ENCODE measurements around the gene SLC22A4. TPM values are rescaled to one million over a fixed set of nuclear protein-coding genes. Genes with fewer than 3 reads are reported as not detected.

Gene SLC22A4
- total RNA-seq = 5.4 TPM
- long read RNA-seq, transcript SLC22A4-201 (10 exons, 2,201 nt) = major isoform, 6 of 15 reads
- long read RNA-seq, partial matches to known transcripts = 0 of 15 reads
- long read RNA-seq, other reads (novel, unspliced or antisense) = 9 of 15 reads

DNA sequence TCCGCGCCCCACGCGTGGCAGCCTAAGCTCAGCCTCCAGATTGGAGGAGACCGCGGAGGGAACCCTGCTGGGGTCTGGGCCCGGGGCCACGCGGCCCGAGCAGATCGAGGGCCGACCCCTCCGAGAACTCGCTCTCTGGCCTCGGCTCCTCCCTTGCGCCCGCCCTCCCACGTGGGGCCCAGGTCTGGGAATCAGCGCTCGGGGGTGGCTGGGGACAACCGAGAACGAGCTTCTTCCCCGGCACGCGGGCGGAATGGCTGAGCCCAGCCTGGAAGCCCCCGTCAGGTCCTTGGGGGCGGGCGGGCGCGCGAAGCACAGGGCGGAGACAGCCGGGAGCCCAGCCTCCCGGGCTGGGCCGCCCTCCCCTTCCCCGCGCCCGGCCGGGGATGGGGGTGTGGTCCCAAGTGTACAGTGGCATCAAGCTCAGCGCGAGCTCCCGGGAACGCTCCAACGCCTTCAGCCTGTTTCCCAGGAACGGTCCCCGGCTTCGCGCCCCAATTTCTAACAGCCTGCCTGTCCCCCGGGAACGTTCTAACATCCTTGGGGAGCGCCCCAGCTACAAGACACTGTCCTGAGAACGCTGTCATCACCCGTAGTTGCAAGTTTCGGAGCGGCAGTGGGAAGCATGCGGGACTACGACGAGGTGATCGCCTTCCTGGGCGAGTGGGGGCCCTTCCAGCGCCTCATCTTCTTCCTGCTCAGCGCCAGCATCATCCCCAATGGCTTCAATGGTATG lies at the start of gene SLC22A4:
TSS of gene SLC22A4 (plus strand) at position 403 of the 736 bp plus-strand sequence. CDS start at position 626, 223 bp downstream.
- DNase-seq (ENCODE audit: low spot score) = peak; percentile 96

DNA sequence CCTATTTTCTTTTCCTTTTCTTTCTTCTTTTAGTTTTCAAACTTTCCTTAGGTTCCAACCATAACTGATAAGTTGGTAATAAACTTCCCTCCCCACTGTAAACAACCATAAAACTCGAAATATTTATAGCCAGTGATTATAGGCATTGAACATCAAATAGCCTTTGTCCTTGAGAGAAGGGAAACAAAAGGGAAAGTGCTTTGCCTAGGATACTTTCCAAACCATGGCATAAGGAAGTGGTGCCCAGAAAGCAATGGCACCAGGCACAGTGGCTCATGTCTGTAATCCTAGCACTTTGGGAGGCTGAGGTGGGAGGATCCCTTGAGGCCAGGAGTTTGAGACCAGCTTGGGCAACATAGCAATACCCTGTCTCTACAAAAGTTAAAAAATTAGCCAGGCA lies 48.6 kb upstream of the SLC22A4 start:
- DNase-seq (ENCODE audit: low spot score) = no peak

DNA sequence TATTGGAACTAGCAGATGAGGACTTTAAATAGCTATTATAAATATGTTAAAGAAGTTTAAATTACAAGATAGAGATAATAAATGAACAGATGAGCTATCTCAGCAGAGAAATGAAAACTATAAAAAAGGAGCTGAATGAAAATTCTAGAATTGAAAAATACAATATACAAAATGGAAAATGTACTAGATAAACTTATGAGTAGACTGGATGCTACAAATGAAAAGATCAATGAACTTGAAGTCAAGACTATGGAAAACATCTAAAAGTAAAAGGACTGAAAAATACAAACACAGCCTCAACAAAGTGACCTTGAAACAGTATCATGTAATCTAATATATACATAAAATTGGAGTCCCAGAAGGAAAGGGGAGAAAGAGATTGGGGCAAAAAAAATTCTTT lies 47.4 kb upstream of the SLC22A4 start:
- no peak for DNase-seq (ENCODE audit: low spot score)

DNA sequence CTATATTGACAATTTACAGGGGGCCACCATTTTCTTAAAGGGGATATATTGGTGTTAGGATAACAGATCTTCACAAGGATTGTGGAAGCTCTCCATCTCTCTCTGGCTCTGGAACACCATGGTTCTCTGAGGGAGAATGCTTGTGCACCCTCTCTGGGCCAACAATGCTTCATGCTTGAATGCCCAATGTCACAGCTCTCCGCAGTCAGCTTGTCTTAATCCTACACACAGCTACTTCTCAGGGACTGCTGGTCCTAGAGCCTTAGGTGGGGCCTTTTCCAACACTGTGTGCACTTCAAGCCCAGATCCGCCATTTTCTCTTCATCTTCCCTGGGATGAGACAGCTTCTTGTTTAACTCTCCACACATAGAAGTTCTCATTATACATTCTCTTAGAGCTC lies 43.6 kb upstream of the SLC22A4 start:
- peak; percentile 8 for DNase-seq (ENCODE audit: low spot score)

DNA sequence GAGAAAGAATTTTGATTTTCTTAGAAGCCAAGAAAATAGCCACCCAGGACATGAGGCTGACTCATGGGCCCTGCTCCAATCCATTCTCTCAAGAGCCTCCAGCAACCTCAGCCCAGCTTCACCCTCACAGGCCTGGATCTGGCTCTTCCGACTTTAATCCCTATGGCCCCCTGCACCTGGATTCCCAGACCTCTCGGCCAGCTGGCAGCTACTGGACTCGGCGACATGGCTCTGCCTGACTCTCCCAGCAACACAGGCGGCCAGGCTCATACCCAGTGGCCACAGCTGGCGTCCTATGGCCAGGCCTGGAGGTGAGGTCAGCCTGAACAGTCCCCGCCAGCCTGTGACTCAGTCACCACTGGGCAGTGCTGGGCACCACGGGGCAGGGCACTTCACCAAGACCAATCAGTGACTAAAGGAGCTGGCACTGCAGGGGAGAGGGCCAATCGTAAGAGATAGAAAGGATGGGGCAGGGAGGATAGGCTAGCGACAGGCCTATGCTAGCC lies 42.9 kb upstream of the SLC22A4 start:
- DNase-seq (ENCODE audit: low spot score) = peak; percentile 45

DNA sequence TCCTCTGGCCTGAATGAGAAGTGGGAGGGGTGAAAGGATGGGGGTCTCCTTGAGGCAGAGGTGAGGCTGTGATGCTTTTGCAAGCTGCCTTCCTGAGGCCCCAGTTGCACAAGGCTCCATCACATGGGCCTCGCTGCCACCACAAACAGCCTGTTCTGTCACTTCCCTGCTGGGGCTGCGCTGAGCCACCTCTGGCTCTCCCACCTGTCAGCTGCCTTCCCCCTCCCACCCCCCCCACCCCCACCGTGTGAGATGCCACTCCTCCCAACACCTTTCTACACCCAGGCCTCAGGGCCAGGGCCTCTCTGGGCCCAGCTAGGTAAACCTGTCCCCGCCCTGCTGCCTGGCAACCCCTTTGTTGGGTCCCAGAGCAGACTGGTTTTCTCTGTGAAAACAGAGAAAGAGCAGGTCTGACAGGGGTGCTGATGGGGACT lies 41.2 kb upstream of the SLC22A4 start:
- peak; percentile 78 for DNase-seq (ENCODE audit: low spot score)

DNA sequence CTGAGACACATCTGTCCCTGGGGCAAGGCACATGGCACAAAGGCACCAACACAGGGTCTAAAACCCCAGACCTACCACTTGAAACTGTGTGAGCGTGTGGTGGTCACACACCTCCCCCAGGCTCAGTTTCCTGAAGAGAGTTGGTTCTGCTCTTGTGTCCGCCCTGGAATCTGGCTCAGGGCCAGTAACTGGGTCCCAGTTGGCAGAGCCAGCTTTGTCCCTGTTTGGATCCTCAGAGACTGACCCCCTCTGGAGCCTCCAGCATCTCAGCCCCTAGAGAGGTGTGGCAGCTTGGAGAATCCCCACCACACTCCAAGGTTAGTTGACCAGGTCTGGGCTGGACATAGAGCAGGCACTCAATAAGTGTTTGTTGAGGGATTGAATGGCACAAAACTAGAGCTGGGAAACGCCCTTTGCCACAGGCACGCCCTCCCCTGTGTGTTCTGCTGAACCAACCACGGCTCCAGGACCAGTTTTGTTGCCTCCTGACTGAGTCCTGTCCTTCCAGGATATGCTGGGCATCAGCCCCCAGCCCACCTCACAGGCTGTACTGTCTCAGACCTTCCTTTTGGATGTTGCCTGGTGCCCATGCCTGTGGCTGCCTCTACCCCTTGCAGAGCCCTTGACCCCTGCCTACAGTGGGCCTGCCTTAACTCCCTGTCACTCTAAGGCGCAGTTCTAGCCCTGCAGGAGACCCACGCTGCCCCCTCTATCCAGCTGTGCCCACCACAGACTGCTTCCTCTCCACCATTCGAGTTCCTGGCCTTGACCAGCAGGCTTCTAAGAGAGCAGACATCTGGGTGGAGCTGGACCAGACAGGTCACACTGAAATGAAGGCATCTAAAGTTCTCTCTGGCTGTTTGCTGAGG lies 40.5 kb upstream of the SLC22A4 start:
- DNase-seq (ENCODE audit: low spot score) = peak; percentile 74

DNA sequence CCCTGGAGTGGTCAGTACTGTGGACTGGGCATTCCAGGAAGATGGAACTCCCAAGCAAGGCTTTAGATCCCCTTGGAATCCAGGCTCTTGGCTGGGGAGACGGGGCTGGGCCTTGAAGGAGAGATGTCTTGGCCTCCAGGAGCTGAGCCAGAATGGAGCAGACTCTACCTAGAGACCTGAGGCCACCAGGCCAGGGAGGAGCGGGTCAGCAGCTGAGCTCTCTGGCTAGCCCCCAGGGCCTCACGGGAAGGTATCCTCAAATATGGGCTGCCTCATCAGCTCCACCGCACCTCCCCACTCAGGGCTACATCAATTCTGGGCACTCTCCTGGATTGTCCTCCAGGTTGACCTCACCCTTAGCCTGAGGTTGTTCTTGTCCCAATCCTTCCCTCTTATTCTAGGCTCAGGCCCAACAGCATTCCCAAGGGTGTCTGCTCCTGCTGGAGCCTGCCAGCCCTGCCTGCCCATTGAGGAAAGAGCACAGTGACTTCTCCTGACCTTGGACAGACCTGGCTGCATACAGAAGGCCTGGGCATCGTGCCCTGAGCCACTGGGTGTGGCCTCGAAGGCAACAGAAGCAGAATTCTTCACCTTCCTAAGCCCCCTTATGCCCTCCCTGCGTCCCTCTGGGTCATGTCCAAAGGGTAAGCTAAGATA lies 39.7 kb upstream of the SLC22A4 start:
- peak; percentile 83 for DNase-seq (ENCODE audit: low spot score)

DNA sequence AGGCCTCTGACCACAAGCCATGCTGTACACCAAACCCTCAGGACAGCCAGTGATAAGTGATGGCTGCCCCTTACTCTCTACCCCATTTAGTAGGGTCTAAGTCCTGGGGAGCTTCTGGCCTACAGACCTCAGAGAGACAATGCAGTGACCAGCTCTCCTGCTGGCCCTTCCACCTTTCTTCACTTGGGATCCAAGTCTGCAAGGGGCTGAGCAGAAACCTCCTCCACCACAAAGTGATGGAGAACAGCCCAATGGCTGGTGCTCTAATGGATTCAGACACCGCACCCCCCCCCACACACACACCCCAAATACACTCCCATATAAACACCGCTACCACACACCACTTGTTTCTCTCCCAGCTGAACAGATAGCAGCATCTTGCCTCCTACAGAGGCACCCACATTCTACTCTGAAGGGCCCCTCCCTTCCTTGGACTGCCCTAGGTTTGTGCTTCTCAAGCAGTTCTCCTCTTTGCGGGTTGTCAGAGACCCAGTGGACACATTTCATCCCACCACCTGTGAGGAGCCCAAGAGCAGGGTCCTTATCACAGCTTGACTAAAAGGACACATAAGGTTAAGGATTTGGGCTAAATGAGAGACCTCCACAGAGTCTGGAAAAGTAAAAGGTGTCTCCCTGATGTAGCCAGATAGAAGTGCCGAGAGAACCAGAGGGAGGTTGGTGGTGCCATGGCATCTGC lies 38.0 kb upstream of the SLC22A4 start:
- peak; percentile 68 for DNase-seq (ENCODE audit: low spot score)

DNA sequence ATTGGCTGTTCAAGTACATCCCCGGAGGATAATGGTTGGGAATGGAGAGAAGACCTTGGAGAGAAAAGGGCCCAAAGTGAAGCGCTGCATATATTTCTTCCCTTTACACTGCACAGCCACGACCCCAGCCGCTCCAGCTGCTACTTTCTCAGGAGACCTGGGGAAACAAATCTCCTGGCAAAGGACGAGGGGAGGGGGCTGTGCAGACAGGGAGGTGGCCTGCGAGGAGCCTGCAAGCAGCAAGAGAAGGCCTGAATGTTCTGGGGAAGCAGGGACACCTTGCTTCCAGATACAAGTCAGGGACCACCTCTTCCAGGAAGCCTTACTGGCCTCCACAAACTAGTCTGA lies 37.4 kb upstream of the SLC22A4 start:
- DNase-seq (ENCODE audit: low spot score) = peak; percentile 82

DNA sequence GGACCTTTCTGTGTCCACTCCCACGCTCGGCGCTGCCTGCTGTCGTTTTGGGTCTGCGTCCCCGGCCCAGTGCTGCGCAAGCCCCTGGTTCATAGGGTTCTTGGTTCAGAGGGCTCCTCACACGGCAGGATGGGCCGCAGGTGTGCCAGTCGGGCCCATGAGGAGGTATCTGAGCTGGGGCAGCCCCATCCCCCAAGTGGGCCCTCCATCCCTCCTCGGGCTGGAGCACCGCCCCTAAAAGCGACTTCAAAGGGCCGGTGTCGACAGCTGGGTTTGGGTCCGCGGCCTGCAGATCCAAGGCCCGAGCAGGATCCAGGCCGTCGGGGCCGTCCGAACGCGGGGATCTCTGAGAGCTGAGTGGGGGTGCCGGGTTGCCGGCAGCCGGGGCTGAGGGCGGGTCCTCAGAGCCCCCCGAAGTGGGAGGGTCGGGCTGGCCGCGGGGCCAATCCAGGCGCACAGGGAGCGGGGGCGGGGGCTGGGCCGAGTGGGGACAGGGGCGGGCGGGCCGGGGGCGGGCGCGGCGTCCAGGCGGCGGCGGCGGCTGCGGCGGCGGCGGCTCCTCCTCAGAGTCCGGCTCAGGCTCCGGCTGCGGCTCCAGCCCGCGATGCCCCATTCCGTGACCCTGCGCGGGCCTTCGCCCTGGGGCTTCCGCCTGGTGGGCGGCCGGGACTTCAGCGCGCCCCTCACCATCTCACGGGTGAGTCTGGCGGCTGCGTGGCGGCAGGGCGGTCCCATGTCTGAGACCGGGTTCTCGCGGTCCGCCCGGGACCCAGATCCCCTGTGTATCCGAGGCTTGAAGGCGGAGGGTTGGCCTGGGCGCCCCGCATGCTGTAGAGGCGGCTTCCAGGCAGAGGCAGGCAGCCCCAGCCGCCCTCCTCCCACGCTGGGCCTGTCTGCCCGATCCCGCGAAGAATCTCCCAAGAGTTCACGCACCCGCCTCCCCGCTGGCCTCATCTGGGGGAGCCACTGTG lies 36.8 kb upstream of the SLC22A4 start, which contains the start of gene PDLIM4:
TSS of gene PDLIM4 (plus strand) at position 566 of the 971 bp plus-strand sequence. CDS start at position 605, 39 bp downstream.
- peak; percentile 88 for DNase-seq (ENCODE audit: low spot score)

DNA sequence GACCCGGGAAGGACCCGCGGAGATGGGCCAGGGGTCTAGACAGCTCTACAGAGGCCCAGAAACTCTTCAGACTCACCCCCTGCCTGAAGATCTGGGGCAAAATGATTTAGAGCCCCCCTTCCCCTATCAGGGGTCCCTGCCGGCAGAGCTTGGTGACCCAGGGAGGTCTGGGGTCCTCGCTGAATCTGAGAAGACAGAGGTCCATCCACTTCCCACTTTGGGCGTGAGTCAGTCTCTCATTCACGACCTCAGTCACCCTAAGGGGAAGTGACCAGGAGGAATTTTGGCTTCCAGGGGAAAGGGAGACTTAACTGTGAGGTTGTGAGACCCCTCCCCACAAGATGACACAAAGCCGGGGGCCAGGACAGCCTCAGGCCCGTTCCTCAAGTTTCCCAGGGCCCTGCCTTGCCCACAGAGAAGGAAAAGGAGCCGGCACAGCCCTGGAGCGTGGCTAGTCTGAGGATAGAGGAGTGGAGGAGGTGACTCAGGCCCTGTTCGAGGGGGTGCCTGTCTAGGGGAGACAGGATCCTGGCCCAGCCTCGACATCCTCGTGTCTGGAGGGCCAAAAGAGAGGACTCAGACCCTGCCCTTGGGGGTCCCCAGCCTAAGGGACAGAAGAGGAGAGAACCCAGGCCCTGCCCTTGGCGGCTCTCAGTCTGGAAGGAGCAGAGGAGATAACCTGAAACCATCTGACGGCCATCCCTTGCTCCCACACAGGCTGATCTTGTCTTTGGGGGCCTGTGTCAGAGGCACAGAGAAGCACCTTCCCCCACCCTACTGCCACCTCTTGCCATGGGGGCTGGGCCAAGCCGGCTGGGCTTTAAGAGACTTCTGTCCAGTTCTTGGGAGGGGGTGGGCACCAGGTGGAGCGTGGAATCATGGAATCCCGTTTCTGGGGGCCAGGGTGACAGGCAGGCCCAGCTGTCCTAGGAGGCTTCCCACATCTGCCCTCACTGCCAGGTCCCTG lies 35.8 kb upstream of the SLC22A4 start:
- peak; percentile 88 for DNase-seq (ENCODE audit: low spot score)

DNA sequence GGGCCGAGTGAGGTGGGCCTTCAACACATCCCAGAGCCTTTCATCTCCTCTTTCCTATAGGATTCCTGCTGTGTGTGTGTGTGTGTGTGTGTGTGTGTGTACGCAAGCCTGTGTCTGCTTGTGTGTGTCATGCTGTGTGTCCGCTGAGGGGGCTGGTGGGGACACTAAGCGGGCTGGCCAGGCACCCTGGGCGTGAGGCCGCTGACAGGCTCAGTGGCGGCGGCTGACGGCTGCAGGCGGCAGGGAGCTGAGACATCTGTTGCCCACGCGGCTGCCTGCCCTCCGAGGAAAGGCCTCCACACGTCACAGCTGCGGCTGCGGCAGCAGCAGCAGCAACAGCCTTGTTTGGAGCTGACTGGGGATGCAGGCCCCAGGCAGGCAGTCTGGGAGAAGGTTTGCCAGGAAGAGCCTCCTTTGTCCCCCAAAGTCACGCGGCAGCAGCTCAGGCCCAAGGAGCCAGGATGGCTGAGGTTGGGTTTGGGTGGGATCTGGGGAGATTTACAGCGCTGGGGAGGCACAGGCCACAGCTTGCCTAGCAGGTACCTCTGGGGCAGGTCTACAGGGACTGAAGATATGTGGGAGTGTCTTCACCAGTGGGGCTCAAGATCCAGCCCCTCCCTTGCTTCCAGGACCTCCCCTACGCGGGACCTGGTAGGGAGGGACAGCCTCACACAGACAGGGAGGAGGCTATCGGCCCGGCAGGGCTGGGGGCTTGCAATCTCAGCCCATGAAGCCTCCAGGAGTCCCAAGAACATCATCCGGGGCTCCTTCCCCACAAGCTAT lies 34.9 kb upstream of the SLC22A4 start:
- DNase-seq (ENCODE audit: low spot score) = peak; percentile 91

DNA sequence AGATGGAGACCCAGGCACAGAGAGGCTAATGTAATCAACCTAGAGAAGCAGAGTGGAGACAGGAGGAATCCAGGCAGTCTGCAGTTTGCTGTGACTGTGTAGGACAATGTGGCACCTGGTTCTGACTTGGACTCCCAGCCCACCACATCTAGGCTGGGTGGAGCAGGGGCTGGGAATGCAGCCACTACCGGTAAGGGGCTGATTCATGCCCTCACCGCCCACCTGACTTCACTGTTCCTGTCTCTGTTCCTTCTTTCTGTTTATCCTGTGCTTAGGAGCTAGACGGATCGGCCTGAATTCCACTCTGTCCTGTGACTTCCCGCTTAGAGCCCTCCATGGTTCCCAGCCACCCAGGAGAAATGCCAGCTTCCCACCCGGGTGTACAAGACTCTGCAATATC lies 34.1 kb upstream of the SLC22A4 start:
- DNase-seq (ENCODE audit: low spot score) = peak; percentile 64

DNA sequence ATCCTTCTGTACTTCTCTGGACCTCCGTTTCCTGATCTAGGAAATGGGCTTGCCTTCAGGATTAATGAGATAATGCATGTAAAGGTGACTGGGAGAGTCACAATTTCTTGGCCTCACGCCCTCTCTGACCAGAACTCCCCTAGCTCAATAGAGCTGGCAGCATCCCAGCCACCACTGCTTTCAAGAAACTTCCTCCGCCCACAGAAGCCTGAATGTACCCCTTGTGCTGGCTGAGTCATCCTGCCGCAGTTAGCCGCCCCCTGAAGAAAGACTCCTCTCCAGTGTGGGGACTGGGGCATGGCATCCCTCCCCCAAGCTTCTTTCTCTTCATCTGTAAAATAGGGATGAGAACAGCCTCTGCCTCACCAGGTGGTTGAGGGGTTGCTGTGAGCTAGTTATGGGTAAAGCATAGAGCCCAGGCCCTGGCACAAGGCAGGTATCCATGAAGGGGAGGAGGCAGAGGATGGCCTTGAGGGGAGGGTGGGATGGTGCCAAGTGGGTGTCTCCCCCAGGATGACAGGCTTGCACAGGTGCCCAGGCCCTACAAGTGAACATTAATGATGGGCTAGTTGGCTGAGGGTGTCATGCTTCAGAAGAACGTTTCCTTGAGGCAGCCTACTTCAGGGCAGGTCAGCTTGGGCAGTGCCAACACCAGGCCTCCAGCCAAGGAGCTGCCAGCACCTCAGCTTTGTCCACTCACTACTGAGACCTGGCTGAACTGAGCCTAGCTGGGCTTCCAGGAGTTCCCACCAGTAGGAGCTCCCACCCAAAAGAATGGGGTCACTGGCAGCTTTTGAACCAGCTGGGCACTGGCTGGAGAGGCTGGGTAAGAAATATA lies 33.3 kb upstream of the SLC22A4 start:
- peak; percentile 91 for DNase-seq (ENCODE audit: low spot score)

Measured in mesenteric fat pad (tissue), 1 donor.